NCI-H2081 (cell line): Measurements from ENCODE around the gene WT1.
"Not testable (repeated sequence)": the region's sequence is repeated elsewhere in the genome, so short reads cannot be mapped to it uniquely, and the experiment has no call there.

Experiments used
- DNase-seq, 2 experiments: peaks; one replicate each; lab custom pipeline; 2025; lab: John Stamatoyannopoulos, UW

WT1 gene

GRCh38 chr11:32435511-32435941 is at the start of gene WT1:
WT1 (minus strand) TSS chr11:32435539.
- DNase-seq = no peak

DNA sequence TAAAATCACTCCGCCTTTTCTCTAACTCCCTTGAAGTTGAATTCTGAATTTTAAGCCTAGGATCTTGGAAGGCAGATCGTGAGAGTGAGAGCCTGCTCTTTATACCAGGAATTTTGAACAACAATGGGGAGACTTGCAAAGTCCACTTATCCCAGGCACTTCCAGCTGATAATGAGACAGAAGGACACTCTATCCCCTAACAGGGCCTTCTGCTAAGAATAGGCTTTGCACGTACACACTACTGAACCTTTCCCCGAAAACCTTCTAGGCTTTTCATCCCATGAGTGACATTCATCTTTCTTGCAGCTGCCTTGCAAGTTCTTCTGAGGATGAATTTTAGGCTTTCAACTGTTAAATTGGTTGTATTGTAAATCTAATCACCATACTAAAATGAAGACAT is 44.0 kb upstream of the WT1 start:
- no peak for DNase-seq

- no peak for DNase-seq
These were observed 43.0 kb upstream of the WT1 start for GRCh38 chr11:32478277-32478731.

DNA sequence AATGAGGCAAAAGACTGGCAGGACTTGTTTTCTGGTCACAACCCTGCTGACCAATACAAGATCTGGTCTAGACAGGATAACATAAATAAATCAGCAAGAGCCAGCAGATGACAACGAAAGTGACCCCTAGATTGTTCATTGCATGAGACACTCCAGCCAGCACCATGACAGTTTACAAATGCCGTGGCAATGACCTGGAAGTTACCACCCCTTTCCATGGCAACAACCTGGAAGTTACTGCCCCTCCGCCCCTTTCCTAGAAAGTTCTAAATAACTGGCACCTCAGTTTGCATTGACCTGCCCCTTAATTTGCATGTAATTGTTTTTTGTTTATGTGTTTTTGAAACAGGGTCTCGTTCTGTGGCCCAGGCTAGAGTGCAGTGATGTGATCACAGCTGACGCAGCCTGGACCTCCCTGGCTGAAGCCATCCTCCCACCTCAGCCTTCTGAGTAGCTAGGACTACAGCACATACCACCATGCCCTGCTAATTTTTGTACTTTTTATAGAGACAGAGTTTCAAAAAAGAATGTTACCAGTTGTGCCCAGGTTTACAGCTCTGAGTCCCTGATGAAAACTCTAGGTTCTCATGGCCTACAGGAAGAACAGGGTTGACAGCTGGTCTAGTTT is 38.1 kb upstream of the WT1 start:
- DNase-seq = no peak

- no peak for DNase-seq
These were observed 36.9 kb upstream of the WT1 start for GRCh38 chr11:32472226-32472625.

DNA sequence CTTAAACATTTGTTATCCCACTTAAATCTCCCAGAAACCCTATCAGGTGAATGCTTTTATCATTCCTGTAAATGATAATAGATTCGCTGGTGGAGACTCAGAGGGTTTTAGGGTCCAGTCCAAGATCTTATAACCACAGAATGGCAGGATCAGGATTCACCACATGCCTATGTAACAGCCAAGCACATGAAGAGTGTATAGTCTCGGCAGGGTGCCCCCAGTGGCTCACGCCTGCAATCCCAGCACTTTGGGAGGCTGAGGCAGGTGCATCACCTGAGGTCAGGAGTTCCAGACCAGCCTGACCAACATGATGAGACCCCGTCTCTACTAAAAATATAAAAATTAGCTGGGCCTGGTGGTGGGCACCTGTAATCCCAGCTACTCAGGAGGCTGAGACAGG is 36.2 kb upstream of the WT1 start:
- not testable (repeated sequence) for DNase-seq

DNA sequence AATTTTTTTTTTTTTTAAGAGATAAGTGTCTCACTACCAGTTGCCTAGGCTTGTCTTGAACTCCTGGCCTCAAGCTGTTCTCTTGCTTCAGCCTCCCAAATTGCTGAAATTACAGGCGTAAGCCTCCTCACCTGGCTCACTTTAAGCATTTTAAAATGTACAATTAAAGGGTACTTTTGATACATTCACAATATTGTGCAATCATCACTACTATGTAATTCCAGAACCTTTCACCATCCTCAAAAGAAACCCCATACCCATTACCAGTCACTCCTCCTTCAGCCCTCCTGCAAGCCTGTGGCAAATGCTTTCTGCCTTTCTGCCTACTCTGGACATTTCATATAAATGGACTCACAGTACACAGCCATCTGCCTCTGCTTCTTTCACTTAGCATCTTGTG is 34.5 kb upstream of the WT1 start:
- DNase-seq = no peak

DNA sequence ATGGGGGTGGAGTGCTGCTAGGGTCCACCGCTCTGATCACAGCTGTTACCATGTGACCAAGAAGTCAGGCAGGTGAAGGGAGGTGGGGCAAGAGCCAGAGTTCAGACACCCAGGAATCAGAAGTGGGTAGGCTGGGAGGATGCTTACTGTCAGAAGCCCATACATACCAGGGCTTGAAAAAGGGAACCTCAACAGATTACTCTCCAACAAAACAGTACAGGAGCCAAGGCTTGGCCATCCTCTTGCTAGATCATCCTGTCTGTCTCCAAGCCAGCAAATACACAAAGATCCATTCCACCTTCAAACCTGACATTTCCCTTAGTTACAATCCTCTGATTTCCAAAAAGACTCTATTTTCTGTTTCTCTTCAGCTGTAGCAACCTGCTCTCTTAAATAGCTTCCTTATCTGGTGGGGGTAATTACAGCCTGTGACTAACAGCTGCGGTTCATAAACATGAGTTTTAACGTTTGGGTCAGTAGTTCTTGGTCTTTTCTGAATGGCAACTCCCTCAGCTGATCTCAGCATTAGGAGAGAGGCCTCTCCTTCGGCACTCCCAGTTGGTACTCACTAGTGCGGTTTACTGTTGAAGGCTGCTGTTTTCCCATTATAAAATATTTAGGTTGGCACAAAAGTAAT is 31.1 kb upstream of the WT1 start:
- no peak for DNase-seq

- DNase-seq = no peak
These were observed 28.7 kb upstream of the WT1 start for GRCh38 chr11:32464078-32464477.

DNA sequence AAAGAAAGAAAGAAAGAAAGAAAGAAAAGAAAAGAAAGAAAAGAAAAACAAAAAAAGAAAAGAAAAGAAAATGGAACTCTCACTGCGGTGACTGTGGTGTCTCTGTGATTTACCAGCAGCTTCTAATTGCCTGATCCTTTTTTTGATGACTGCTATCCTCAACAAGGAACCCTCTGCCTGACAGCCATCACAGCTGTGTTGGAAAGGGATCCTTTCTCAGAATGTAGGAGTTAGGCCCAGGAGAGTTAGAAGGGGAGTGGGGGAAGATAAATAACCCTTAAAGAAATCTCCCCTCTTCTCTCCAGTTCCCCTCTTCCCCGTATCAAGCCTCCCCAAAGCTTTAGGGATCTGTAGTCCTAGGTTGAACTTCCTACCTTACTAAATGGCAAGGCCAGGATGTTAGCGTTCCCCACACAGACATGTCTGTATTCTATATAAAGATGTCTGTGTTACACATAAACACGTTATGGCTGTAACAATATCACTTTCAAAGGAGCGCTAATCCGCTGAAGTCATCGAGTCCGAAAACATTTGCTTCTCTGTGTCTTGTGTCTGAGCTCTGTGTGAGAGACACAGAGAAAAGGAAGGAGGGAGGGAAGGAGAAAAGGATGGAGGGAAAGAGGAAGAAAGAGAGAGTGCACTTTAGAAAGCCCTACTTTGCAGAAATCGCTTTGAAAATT is 26.8 kb upstream of the WT1 start:
- no peak for DNase-seq

GRCh38 chr11:32456864-32457263 is 21.5 kb upstream of the WT1 start:
- no peak for DNase-seq

DNA sequence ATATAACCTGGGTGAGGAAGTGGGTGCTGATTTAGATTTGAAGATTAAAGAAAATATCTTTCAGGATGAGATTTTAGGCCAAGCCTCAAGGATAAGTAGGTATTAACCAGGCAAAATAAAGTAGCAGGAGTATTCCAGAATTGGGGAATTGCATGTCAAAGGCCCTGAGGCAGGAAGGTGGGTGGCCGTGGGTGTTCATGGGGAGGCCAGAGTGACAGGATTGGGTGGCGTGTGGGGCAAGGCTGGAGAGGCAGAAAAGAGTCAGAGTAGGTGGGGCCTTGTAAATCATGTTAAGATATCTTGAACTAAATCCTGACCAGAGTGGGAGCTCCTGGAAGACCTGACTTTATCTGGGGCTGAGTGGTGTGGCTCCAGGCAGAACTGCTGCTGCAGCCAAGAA is 19.7 kb upstream of the WT1 start:
- no peak for DNase-seq

DNA sequence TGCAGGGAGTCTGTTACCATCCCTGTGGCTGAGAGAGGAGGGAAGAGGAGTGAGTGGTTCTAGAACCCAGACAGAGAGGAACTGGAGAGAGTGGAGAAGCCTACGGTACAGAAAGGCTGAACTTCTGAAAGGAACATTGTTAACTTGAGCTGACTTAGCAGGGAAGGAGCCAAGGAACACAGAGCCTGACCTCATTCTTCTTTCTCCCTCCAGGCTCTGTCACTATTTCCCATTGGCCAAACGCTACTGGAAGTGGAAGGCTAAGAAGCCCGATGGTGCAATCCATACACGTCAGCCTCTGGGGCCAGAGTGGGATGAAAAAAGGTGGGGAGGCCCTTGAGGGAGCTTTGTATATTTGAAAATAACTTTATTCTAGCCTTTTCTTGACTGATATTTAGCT is 16.5 kb upstream of the WT1 start:
- no peak for DNase-seq

GRCh38 chr11:32450372-32450771 is 15.0 kb upstream of the WT1 start:
- DNase-seq = no peak

- peak; percentile 13 to 18 for DNase-seq
These were observed 12.9 kb upstream of the WT1 start for GRCh38 chr11:32448232-32448631.

- no peak for DNase-seq
These were observed 11.9 kb upstream of the WT1 start for GRCh38 chr11:32447252-32447651.

DNA sequence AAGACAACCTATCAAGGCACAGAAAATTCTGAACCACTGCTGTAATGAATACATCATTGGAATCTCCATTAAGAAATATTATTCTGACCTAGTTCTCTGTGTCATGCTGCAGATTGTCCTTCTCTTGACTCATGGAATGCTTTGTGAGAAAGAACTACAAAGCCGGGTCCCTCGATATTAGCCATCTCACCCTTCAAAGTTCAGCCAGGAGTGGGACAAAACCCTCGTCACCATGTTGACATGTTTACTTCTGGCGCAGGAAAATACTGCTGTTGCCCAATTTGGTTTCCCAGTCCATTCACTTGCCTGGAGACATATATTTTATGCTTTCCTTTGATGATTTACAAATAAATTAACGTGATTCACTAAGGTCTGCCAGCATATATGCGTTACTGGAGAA is 10.9 kb upstream of the WT1 start:
- no peak for DNase-seq

DNA sequence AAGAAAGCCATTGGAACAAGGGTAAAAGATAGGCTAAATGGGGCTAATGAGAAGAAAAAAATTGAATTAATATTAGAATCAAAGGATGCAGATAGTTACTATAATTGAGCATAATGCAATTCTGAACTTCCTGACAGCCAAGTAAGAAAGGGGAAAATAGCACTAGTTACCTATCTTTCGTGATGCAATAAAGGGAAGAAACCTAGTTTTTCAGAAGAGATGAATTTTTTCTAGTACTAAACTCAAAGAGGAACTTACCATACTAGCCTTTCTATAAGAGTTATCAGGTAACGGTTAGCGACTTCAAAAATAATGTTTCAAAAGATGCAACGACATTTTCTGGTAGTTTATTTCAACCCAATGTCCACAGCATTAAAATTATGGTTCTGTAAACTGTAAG is 8.8 kb upstream of the WT1 start:
- DNase-seq = no peak

DNA sequence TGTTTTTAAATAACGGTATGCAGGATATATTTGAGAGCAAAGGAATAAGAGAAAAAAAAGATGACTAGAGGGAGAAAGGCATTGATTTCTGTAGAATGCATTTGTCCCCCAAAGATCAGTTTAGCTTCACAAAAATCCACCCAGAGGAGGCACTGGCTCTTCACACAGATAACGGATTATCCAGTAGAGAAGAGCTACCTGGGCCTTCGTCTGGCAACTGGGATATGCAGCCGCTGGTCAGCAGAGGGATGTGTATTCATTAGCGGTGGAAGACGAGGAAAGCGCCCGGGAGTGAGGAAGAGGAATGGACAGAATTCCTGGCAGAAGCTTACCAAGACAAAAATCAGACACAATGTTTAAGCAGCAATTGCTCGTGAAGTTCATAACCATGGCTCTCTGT is 5.6 kb upstream of the WT1 start:
- DNase-seq = no peak

DNA sequence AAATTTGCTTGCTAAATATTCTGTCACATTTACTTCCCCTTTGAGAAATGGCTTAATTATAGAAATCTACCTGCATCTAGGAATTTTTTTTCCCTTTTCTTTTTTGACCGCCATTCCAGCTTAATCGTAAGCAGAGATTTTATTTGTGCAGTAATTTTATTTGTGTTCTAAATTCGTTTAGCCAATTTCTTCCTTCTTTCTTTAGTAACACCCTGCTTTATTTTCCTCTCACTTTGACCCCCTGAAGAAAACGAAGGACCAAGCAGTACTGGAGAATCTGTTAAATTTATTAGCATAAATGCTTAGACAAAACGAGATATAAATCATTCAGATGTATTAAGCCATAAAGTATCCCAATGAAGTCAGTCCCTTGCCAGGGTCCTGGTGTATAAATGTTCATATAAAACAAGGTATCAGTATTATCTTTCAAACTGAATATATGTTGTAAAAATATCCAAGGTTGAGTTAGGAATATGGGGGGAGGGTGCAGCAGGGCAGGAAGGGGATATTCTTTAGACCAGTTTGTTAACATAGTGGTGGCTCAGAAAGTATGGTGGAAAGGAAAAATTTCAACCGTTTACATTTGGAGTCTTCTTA is 5.1 kb upstream of the WT1 start:
- no peak for DNase-seq

- no peak for DNase-seq
These were observed 4.3 kb upstream of the WT1 start for GRCh38 chr11:32439501-32440210.

DNA sequence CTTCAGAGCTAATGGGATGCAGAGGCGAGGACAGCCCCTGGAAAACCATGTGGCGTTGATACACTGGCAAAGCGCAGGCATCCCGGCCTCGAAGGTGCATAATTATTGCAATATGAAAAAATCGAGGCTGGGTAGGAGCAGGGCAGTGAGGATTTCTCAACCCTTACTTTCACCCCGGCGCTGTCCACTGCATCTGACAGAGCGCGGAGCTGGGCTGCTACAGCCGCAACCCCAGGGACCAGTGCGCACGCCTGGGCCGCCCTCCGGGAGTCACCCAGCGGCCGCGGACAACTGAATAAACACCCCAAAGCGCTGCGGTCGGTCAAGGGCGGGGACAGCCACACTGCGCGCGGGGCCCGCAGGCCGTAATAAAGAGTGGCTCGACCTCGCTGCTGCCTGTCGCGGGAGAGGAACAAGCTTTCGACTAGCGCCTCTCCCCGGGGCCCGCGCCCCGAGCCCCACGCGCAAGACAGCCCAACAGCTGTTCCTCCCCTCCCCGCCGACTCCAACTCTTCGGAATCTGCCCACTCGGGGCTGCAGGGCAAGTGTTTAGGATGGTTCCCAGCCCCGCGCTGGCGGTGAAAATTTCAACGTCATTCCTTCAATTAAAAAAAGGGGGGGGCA is 3.6 kb upstream of the WT1 start:
- DNase-seq = peak in 1 of 2 experiments; percentile 18
